GM18909 (cell line): Measurements from ENCODE around the gene TBRG1.

ENCODE experiments used
- ATAC-seq: cut with Tn5 transposase; IDR thresholded peaks from one replicate; pipeline ENCODE4 v1.9.1; 2021; ENCODE audit warnings: mild to moderate bottlenecking; ENCODE audit not compliant: unreplicated experiment, poor library complexity

Gene TBRG1

GRCh38 chr11:124658501-124658900 lies 35.8 kb downstream of the TBRG1 start:
- ATAC-seq = no peak

- no peak for ATAC-seq
These were observed 36.3 kb downstream of the TBRG1 start for GRCh38 chr11:124658986-124659385.

- ATAC-seq = no peak
These were observed 38.9 kb downstream of the TBRG1 start for GRCh38 chr11:124661553-124661952.

- ATAC-seq = no peak
These were observed 39.4 kb downstream of the TBRG1 start for GRCh38 chr11:124662106-124662505.

- no peak for ATAC-seq
These were observed 41.2 kb downstream of the TBRG1 start for GRCh38 chr11:124663861-124664260.

GRCh38 chr11:124667601-124668000 lies 44.9 kb downstream of the TBRG1 start:
- ATAC-seq = no peak

GRCh38 chr11:124669193-124669592 lies 46.5 kb downstream of the TBRG1 start:
- ATAC-seq = peak; percentile 33

- ATAC-seq = peak; percentile 40
These were observed 48.1 kb downstream of the TBRG1 start for GRCh38 chr11:124670732-124671131.

- no peak for ATAC-seq
These were observed 50.0 kb downstream of the TBRG1 start for GRCh38 chr11:124672536-124673215.

GRCh38 chr11:124673333-124674167 lies 50.9 kb downstream of the TBRG1 start, which contains the start of the genes SIAE and SPA17:
TSS of gene SIAE (minus strand) at chr11:124673739. CDS start at chr11:124673708, 31 bp downstream.
TSS of gene SPA17 (plus strand) at chr11:124673904. CDS start at chr11:124675265, 1,361 bp downstream.
- ATAC-seq = peak; percentile 87

- no peak for ATAC-seq
These were observed 51.5 kb downstream of the TBRG1 start for GRCh38 chr11:124674168-124674517.

- no peak for ATAC-seq
These were observed 51.9 kb downstream of the TBRG1 start for GRCh38 chr11:124674571-124674970.

GRCh38 chr11:124676386-124676785 lies 53.7 kb downstream of the TBRG1 start:
- ATAC-seq = no peak

- ATAC-seq = no peak
These were observed 55.8 kb downstream of the TBRG1 start for GRCh38 chr11:124678416-124678815.

- ATAC-seq = no peak
These were observed 58.8 kb downstream of the TBRG1 start for GRCh38 chr11:124681421-124681820.

GRCh38 chr11:124682443-124682842 lies 59.8 kb downstream of the TBRG1 start:
- ATAC-seq = no peak
